ENCODE results near the gene WDFY4. TPM values are rescaled to one million over a fixed set of nuclear protein-coding genes. Genes with fewer than 3 reads are reported as not detected.

WDFY4 gene
- total and polyA plus RNA-seq, 2 experiments from 2014 or later: 0.14 TPM; not detected in 1

DNA sequence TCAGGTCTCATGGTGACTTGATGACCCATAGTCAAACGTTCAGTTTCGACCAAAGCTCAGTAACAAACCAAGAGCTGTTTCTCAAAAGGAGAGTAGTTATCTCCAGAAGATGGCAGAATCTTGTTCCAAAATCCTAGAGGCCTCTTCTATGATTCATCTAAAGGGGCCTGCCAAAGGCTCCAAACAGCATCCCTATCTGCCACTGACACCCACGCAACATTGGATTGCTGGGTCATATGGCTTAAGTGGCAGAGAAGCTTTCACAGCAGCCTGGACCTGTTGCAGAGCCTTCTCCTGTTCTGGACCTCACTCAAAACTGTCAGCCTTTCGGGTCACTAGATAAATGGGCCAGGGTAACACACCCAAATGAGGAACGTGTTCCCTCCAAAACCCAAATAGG, 309.0 kb downstream of the WDFY4 start:
- Mint-ChIP-seq H3K4me1 (no peaks in the 10 kb centered on the region), H3K9me3 (no peaks in the 10 kb centered on the region), H3K27ac (no peak overlapping the region), H3K27me3 (ENCODE audit: insufficient read depth, low read depth, poor library complexity) (no peaks in the 10 kb centered on the region), H3K4me3 (no peak overlapping the region), H3K36me3 (ENCODE audit: low read depth) (no peaks in the 10 kb centered on the region)
- Histone ChIP-seq H3K4me1 (ENCODE audit: insufficient read depth) (no peaks in the 10 kb centered on the region), H3F3A (replicated peaks; ENCODE audit: low read depth) (no peaks in the 10 kb centered on the region), H3K79me2 (replicated peaks; ENCODE audit: insufficient read depth) (no peaks in the 10 kb centered on the region), H3K4me3 (no peak overlapping the region), H3K27me3 (ENCODE audit: insufficient read depth) (no peaks in the 10 kb centered on the region), H3K27ac (ENCODE audit: low read depth) (no peak overlapping the region), H3K36me3 (ENCODE audit: insufficient read depth) (no peaks in the 10 kb centered on the region), H2AFZ (no peak overlapping the region), H3K4me2 (no peak overlapping the region), H4K20me1 (replicated peaks; ENCODE audit: insufficient read depth) (no peaks in the 10 kb centered on the region), H3K9me2 (ENCODE audit: insufficient read depth) (no peaks in the 10 kb centered on the region; the same call in 1 of the 2 replicates)
- DNase-seq (ENCODE audit: low spot score) (no peak), ATAC-seq (no peak)
- TF ChIP-seq EZH2 (IDR thresholded peaks at IDR 0.05; ENCODE audit: low read depth, unreplicated experiment) (no peak), POLR2AphosphoS5 (IDR thresholded peaks at IDR 0.05; ENCODE audit: low read depth) (no peak), ZNF331 (CRISPR knock-in tag; IDR thresholded peaks at IDR 0.05; ENCODE audit: low read depth) (no peak), EZH2phosphoT487 (IDR thresholded peaks at IDR 0.05; ENCODE audit: unreplicated experiment) (no peak), CREB1 (CRISPR knock-in tag; IDR thresholded peaks at IDR 0.05; ENCODE audit: low read depth) (no peak), JUNB (IDR thresholded peaks at IDR 0.05; ENCODE audit: unreplicated experiment) (no peak), STAT1 (IDR thresholded peaks at IDR 0.05; ENCODE audit: unreplicated experiment) (no peak), NANOG (IDR thresholded peaks at IDR 0.05; ENCODE audit: borderline replicate concordance) (no peak), ZNF114 (CRISPR knock-in tag; IDR thresholded peaks at IDR 0.05) (no peak)
- TF ChIP-seq, protein P1, sequence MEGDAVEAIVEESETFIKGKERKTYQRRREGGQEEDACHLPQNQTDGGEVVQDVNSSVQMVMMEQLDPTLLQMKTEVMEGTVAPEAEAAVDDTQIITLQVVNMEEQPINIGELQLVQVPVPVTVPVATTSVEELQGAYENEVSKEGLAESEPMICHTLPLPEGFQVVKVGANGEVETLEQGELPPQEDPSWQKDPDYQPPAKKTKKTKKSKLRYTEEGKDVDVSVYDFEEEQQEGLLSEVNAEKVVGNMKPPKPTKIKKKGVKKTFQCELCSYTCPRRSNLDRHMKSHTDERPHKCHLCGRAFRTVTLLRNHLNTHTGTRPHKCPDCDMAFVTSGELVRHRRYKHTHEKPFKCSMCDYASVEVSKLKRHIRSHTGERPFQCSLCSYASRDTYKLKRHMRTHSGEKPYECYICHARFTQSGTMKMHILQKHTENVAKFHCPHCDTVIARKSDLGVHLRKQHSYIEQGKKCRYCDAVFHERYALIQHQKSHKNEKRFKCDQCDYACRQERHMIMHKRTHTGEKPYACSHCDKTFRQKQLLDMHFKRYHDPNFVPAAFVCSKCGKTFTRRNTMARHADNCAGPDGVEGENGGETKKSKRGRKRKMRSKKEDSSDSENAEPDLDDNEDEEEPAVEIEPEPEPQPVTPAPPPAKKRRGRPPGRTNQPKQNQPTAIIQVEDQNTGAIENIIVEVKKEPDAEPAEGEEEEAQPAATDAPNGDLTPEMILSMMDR (conservative IDR thresholded peaks at IDR 0.05; ENCODE audit: low read depth in 2 of 2): no peak
- TF ChIP-seq, protein P2, sequence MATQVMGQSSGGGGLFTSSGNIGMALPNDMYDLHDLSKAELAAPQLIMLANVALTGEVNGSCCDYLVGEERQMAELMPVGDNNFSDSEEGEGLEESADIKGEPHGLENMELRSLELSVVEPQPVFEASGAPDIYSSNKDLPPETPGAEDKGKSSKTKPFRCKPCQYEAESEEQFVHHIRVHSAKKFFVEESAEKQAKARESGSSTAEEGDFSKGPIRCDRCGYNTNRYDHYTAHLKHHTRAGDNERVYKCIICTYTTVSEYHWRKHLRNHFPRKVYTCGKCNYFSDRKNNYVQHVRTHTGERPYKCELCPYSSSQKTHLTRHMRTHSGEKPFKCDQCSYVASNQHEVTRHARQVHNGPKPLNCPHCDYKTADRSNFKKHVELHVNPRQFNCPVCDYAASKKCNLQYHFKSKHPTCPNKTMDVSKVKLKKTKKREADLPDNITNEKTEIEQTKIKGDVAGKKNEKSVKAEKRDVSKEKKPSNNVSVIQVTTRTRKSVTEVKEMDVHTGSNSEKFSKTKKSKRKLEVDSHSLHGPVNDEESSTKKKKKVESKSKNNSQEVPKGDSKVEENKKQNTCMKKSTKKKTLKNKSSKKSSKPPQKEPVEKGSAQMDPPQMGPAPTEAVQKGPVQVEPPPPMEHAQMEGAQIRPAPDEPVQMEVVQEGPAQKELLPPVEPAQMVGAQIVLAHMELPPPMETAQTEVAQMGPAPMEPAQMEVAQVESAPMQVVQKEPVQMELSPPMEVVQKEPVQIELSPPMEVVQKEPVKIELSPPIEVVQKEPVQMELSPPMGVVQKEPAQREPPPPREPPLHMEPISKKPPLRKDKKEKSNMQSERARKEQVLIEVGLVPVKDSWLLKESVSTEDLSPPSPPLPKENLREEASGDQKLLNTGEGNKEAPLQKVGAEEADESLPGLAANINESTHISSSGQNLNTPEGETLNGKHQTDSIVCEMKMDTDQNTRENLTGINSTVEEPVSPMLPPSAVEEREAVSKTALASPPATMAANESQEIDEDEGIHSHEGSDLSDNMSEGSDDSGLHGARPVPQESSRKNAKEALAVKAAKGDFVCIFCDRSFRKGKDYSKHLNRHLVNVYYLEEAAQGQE (IDR thresholded peaks at IDR 0.05; ENCODE audit: unreplicated experiment): no peak
- TF ChIP-seq, protein P3, sequence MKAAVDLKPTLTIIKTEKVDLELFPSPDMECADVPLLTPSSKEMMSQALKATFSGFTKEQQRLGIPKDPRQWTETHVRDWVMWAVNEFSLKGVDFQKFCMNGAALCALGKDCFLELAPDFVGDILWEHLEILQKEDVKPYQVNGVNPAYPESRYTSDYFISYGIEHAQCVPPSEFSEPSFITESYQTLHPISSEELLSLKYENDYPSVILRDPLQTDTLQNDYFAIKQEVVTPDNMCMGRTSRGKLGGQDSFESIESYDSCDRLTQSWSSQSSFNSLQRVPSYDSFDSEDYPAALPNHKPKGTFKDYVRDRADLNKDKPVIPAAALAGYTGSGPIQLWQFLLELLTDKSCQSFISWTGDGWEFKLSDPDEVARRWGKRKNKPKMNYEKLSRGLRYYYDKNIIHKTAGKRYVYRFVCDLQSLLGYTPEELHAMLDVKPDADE (IDR thresholded peaks at IDR 0.05): no peak
- TF ChIP-seq, protein P4, sequence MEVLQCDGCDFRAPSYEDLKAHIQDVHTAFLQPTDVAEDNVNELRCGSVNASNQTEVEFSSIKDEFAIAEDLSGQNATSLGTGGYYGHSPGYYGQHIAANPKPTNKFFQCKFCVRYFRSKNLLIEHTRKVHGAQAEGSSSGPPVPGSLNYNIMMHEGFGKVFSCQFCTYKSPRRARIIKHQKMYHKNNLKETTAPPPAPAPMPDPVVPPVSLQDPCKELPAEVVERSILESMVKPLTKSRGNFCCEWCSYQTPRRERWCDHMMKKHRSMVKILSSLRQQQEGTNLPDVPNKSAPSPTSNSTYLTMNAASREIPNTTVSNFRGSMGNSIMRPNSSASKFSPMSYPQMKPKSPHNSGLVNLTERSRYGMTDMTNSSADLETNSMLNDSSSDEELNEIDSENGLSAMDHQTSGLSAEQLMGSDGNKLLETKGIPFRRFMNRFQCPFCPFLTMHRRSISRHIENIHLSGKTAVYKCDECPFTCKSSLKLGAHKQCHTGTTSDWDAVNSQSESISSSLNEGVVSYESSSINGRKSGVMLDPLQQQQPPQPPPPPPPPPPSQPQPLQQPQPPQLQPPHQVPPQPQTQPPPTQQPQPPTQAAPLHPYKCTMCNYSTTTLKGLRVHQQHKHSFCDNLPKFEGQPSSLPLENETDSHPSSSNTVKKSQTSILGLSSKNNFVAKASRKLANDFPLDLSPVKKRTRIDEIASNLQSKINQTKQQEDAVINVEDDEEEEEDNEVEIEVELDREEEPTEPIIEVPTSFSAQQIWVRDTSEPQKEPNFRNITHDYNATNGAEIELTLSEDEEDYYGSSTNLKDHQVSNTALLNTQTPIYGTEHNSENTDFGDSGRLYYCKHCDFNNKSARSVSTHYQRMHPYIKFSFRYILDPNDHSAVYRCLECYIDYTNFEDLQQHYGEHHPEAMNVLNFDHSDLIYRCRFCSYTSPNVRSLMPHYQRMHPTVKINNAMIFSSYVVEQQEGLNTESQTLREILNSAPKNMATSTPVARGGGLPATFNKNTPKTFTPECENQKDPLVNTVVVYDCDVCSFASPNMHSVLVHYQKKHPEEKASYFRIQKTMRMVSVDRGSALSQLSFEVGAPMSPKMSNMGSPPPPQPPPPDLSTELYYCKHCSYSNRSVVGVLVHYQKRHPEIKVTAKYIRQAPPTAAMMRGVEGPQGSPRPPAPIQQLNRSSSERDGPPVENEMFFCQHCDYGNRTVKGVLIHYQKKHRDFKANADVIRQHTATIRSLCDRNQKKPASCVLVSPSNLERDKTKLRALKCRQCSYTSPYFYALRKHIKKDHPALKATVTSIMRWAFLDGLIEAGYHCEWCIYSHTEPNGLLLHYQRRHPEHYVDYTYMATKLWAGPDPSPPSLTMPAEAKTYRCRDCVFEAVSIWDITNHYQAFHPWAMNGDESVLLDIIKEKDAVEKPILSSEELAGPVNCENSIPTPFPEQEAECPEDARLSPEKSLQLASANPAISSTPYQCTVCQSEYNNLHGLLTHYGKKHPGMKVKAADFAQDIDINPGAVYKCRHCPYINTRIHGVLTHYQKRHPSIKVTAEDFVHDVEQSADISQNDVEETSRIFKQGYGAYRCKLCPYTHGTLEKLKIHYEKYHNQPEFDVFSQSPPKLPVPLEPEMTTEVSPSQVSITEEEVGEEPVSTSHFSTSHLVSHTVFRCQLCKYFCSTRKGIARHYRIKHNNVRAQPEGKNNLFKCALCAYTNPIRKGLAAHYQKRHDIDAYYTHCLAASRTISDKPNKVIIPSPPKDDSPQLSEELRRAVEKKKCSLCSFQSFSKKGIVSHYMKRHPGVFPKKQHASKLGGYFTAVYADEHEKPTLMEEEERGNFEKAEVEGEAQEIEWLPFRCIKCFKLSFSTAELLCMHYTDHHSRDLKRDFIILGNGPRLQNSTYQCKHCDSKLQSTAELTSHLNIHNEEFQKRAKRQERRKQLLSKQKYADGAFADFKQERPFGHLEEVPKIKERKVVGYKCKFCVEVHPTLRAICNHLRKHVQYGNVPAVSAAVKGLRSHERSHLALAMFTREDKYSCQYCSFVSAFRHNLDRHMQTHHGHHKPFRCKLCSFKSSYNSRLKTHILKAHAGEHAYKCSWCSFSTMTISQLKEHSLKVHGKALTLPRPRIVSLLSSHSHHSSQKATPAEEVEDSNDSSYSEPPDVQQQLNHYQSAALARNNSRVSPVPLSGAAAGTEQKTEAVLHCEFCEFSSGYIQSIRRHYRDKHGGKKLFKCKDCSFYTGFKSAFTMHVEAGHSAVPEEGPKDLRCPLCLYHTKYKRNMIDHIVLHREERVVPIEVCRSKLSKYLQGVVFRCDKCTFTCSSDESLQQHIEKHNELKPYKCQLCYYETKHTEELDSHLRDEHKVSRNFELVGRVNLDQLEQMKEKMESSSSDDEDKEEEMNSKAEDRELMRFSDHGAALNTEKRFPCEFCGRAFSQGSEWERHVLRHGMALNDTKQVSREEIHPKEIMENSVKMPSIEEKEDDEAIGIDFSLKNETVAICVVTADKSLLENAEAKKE (CRISPR knock-in tag; IDR thresholded peaks at IDR 0.05): no peak
